Bronchial epithelial cell (primary cell): Measurements from ENCODE around the gene CCNG2. TPM values are rescaled to one million over a fixed set of nuclear protein-coding genes. Genes with fewer than 3 reads are reported as not detected.

Experiments used
- DNase-seq: peaks from one replicate; pipeline ENCODE4 v3.0.0-alpha.2; 2010; ENCODE audit warnings: low read depth
- FAIRE-seq: peaks from 2 replicates; lab custom pipeline; 2011; peaks lifted over from hg19 to GRCh38; lab: Jason Lieb, UNC
- H3K27me3 ChIP-seq: 2 replicates; pipeline ENCODE4 v1.5.1; 2011; ENCODE audit warnings: low read length; ENCODE audit not compliant: control insufficient read depth, insufficient read depth
- H3K36me3 ChIP-seq: 2 replicates; pipeline ENCODE4 v1.5.1; 2011; ENCODE audit warnings: low read length; ENCODE audit not compliant: control insufficient read depth, insufficient read depth
- H3K4me3 ChIP-seq: 2 replicates; pipeline ENCODE4 v1.5.1; 2011; ENCODE audit warnings: mild to moderate bottlenecking, low read depth, low read length, control low read depth
- total RNA-seq: library from RNA; depleted of rRNA; stranded (reverse); fragments of >200 nt; gene quantifications from 2 replicates; pipeline ENCODE4 v1.2.1, GENCODE V29; 2014
- TF ChIP-seq, protein P1 (sequence below): IDR thresholded peaks from 2 replicates; pipeline ENCODE4 v1.5.1; 2011; ENCODE audit warnings: mild to moderate bottlenecking, moderate library complexity, low read length, control low read depth, inconsistent platforms; ENCODE audit not compliant: insufficient read depth, severe bottlenecking

The CCNG2 gene
- total RNA-seq, 1 donor from 2014 or later, result 18.7 TPM

DNA sequence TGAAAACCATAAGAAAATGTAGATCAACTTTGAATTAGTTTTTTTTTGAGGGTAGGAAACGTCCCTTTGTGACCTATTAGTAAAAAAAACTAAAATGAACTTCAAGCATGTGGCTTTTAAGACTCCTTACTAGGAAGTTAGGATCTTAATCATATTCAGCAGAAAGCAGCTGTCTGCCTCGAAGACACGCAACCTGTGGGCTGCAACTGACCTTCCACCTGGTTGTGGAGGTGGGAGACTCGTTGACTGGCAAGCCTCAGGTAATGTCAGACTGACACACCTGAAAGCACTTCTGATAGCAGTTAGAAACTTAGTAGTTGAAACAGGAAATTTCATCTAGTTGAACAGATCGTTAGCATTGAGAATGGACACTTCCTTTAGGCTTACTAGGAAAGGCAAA is 37.4 kb downstream of the CCNG2 start:
- Histone ChIP-seq H3K4me3 (no peak overlapping the region), H3K27me3 (no peaks in the 10 kb centered on the region), H3K36me3 (no peaks in the 10 kb centered on the region)
- TF ChIP-seq, protein P1, sequence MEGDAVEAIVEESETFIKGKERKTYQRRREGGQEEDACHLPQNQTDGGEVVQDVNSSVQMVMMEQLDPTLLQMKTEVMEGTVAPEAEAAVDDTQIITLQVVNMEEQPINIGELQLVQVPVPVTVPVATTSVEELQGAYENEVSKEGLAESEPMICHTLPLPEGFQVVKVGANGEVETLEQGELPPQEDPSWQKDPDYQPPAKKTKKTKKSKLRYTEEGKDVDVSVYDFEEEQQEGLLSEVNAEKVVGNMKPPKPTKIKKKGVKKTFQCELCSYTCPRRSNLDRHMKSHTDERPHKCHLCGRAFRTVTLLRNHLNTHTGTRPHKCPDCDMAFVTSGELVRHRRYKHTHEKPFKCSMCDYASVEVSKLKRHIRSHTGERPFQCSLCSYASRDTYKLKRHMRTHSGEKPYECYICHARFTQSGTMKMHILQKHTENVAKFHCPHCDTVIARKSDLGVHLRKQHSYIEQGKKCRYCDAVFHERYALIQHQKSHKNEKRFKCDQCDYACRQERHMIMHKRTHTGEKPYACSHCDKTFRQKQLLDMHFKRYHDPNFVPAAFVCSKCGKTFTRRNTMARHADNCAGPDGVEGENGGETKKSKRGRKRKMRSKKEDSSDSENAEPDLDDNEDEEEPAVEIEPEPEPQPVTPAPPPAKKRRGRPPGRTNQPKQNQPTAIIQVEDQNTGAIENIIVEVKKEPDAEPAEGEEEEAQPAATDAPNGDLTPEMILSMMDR, result no peak
- DNase-seq (no peak), FAIRE-seq (no peak)

GRCh38 chr4:77194989-77195388 is 38.0 kb downstream of the CCNG2 start:
- no peak overlapping the region for H3K4me3 ChIP-seq
- no peaks in the 10 kb centered on the region for H3K36me3 ChIP-seq
- peak; percentile 47 for DNase-seq
- TF ChIP-seq, protein P1, result no peak
- FAIRE-seq, result no peak
- no peaks in the 10 kb centered on the region for H3K27me3 ChIP-seq

GRCh38 chr4:77196866-77197265 is 39.9 kb downstream of the CCNG2 start:
- no peaks in the 10 kb centered on the region for H3K27me3 ChIP-seq
- H3K36me3 ChIP-seq, result no peaks in the 10 kb centered on the region
- TF ChIP-seq, protein P1, result no peak
- DNase-seq, result no peak
- FAIRE-seq, result no peak
- H3K4me3 ChIP-seq, result no peak overlapping the region

- H3K4me3 ChIP-seq, result no peak overlapping the region
- H3K27me3 ChIP-seq, result no peaks in the 10 kb centered on the region
- TF ChIP-seq, protein P1, result no peak
- peak; percentile 79 for FAIRE-seq
- DNase-seq, result peak; percentile 54
- no peaks in the 10 kb centered on the region for H3K36me3 ChIP-seq
Measured at GRCh38 chr4:77197361-77197760, 40.4 kb downstream of the CCNG2 start.

- DNase-seq (no peak), FAIRE-seq (peak; percentile 32)
- Histone ChIP-seq H3K4me3 (no peak overlapping the region), H3K36me3 (no peaks in the 10 kb centered on the region), H3K27me3 (no peaks in the 10 kb centered on the region)
- TF ChIP-seq, protein P1, result no peak
Measured at GRCh38 chr4:77197831-77198230, 40.8 kb downstream of the CCNG2 start.

- Histone ChIP-seq H3K27me3 (no peaks in the 10 kb centered on the region), H3K36me3 (no peaks in the 10 kb centered on the region), H3K4me3 (no peak overlapping the region)
- TF ChIP-seq, protein P1, result no peak
- FAIRE-seq (peak; percentile 32), DNase-seq (peak; percentile 46)
Measured at GRCh38 chr4:77199276-77199675, 42.3 kb downstream of the CCNG2 start.
